HG02840 (cell line): Measurements from ENCODE around the gene EZR.
A peak's percentile ranks its signal among the peaks of the same experiment; 100 is the strongest.
"Not testable (repeated sequence)": the region's sequence is repeated elsewhere in the genome, so short reads cannot be mapped to it uniquely, and the experiment has no call there.

Experiments
- ATAC-seq: cut with Tn5 transposase; IDR thresholded peaks from one replicate; pipeline ENCODE4 v1.9.1; 2021; ENCODE audit warnings: mild to moderate bottlenecking, moderate library complexity, moderate number of reproducible peaks; ENCODE audit not compliant: unreplicated experiment, low FRiP score

Gene EZR

DNA sequence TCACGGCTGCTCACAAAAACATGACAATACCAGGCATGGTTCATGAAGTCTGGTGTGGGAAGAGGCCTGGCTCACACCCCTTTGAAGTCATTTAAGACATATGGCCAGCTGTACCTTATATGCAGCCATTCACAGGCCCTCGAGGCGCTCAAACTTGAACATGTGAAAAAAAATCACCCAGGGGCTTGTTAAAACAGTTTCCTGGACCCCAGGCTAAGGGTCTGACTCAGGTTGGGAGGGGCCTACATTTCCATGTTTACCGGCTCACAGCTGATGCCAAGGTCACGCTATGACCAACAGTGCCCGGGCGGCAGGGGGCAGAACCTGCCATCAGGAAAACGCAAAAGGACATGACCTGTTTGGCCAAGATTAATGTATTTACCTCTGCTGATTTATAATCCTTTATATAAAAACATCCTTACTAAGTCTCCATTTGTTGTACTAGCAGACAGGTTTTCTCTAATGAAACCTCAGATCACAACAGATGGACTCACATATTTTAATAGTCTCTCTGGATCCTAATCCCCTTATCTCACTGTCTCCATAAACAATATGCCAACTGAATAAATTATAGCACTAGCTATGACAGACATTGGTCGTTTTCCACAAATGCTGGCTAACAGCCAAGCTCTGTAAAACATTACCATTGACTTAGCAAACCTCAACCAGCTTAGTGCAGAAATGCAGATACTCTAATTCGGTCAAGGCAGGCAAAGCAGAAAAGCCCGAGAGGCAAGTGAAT is 19.9 kb downstream of the EZR start:
- ATAC-seq, result no peak

DNA sequence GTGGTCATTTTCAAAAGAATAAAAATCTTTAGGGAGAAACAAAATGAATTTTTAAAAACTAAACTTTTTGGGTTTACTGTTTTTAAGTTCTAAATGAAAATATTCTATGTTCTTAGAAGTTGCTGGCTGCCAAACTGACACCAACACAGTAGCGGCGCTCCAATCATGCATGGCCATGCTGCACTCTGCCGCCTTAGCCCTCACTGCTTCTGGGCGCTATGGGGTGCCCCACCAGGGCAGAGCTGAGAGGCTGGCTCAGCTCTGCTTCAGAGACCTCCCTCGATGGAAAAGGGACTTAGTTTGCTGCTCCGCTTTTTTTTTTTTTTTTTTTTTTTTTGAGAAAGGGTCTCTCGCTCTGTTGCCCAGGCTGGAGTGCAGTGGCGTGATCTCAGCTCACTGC is 20.9 kb downstream of the EZR start:
- ATAC-seq, result no peak

DNA sequence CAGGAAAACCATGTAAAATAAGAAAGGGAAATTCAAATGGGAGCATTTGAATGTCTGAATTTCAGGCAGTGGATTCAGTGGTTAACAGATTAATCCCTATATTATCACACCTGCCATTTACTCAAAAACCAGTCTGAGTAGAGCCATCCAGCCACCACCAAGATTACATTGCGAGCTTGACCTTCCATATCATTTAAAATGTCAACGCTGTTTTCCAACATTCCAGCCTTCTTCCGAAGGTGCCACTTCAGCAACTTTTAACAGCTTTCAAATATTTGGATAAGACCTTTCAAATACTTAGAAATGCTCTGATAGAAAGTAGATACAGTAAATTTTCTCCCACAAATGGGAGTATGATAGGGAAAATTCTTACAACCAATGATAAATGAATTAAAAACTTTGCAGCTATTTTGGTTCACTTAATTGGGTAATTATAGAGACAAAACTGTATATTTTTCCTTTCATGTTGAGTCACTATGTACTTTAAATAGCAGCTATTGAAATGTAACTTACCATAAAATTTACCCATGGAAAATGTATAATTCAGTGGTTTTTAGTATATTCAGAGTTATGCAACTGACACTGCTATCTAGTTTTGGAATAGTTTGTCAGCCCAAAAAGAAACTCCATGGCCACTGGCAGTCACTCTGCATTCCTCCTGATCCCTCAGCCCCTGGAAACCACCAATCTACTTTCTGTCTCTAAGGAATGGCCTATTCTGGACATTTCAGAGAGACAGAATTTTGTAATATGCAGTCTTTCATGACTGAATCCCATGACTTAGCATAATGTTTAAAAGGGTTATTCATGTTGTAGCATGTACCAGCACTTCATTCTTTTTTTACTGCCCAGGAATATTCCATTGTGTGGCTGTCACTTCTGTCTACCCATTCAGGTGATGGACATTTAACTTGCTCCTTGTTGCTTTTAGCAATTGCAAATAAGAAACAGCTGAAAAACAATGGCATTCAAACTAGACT is 21.5 kb downstream of the EZR start:
- ATAC-seq, result no peak

DNA sequence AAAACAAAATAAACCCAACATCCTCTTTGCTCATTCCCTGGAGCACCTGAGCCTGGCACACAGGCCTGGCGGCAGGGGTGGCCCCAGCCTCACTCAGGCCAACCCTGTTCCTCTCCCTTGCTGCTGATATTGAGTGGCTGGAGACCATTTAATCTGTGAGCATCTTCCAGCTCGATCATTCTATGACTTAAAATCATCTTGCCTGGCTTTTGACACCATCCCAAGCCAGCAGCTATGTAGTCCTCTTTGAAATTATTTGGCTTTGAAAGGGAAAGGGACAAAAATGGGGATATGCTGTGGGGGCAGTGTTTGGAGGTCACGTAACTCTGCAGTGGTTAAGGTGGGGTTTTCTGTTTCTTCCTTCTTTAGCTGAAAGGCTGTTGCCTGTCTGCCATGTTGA is 22.8 kb downstream of the EZR start:
- no peak for ATAC-seq

DNA sequence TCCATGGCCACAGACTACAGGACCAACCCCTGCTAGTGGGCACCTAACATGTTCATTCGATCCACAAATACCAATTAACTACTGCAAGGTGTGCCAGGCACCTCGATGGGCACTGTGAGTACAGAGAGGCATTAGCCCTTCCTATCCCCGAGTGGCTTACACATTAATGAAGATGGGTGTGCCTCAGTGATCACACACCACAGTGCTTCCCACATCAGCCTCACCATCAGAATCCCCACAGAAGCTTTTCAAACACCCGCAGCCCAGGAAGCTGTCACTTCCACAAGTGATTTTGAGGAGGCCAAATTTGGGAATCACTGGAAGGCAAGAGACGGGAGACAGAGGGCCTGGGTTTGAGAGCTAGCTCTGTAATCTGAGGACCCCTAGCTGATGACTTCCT is 23.7 kb downstream of the EZR start:
- ATAC-seq, result no peak

DNA sequence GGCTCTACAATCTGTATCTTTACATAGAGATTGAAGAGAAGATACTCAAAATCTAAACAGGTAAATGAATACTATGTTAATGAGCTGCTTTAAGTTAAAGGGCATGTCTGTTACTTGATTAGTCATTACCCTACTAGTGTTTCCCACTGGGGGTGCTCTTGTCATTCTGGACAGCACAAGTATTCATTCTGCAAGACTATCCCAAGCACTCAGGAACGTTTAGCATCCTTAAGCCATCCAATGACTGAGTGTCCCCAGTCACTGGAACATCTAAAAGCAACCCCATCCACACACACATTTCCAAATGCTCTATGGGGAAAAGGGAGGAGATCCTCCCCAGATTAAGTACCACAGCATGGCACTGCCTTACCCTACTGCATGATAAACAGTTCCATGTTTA is 25.7 kb downstream of the EZR start:
- ATAC-seq, result peak; percentile 65

DNA sequence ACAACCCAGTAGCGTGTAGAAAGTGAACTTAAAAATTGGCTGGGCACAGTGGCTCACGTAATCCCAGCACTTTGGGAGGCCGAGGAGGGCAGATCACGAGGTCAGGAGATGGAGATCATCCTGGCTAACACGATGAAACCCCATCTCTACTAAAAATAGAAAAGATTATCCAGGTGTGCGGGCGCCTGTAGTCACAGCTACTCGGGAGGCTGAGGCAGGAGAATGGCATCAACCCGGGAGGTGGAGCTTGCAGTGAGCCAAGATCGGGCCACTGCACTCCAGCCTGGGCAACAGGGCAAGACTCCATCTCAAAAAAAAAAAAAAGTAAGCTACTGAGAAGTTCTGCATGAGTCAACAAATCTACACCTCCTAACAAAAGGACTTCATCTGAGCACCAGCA is 26.7 kb downstream of the EZR start:
- ATAC-seq, result not testable (repeated sequence)

DNA sequence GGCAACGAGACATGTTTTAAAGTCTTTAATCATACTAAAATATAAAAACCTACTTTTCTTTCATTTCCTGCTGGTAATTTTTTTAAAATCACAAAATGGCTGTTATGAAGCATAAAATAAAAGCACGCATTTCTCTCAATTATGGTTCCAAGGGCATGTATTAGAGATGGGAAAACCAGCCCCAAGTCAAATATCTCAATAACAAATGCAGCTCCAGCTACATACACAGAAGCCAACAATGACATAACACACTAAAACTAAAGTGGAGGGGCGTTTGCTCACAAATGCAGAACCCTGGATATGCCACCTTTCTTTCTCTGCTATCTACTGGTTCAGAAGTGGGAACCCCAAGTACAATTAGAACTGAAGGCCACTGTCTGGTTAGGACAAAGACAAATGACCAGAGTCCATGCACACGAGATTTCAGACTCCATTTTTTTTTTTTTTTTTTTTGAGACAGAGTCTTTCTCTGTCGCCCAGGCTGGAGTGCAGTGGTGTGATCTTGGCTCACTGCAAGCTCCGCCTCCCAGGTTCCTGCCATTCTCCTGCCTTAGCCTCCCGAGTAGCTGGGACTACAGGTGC is 27.8 kb downstream of the EZR start:
- no peak for ATAC-seq

DNA sequence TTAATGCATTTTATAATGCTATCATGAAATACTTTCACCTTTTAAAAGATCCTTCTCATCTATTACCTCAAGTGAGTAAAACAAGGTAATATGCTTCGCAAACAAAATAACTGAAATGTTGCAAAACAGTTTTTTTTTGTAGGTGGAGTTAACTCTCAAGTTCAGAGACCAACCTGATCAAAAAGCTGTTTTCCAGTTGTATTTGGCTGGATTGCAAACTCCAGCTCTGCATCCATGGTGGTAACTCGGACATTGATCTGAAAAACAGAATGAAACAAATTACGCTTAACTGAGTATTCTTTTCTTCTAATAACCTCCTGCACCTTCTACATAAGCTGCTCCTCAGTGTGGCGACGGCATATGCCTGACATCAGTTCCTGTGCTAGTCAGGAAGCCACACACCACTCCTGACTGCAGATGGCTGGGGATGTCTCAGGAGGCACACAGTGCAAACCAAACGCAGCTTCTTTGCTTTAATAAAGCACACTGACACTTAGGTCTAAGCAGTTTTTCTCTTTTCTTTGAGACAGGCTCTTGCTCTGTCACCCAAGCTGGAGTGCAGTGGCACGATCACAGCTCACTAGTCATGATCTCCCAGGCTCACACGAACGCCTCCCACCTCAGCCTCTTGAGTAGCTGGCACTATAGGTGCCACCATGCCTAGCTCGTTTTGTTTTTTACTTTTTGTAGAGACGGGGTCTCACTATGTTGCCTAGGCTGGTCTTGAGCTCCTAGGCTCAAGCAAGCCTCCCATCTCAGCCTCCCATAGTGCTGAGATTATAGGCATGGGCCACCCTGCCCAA is 29.9 kb downstream of the EZR start:
- no peak for ATAC-seq

DNA sequence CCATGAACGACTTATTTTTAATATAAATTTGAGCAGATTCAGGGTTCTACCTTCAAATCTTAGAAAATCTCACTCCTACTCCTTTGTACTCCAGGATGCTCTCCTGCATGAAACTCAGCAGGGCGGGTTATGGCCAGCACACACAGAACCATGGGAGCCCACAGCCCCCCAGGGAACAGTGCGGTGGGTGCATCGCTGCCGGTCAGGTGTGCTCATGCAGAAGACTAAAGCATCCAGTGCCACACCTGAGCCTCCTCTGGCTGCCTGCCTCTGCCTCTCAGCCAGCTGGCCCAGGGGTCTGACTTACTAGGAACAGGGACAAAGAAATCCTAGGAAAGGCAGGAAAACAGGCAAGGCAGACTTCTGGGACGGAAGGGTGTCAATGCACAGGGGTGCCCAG is 31.8 kb downstream of the EZR start:
- no peak for ATAC-seq

DNA sequence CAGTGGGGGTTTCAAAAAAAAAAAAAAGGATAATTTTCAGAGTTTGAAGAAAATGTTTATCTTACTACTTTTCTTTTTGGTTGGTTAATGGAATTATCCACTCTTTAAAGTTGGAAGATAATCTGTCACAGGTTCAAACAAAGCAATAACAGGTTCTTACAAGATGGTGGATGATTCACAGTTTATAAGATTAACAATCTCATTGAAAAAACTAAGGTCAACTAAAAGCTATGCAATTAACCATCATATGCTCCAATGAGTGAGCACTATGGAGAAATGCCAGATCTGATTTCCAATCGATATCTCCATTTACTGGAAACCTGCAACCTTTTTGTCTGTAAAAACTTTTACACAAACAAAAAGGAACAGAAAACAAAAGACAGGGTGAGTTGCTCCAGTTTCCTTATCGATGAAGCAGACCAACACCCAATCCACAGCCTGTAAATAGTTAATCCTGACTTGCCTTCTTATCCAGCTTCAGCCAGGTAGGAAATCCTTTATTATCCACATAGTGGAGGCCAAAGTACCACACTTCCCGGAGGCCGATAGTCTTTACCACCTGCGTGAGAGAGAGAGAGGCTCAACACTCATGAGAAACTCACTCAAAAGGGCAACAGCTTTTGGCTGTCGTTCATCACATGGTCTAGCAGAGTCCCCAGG is 32.4 kb downstream of the EZR start:
- no peak for ATAC-seq

DNA sequence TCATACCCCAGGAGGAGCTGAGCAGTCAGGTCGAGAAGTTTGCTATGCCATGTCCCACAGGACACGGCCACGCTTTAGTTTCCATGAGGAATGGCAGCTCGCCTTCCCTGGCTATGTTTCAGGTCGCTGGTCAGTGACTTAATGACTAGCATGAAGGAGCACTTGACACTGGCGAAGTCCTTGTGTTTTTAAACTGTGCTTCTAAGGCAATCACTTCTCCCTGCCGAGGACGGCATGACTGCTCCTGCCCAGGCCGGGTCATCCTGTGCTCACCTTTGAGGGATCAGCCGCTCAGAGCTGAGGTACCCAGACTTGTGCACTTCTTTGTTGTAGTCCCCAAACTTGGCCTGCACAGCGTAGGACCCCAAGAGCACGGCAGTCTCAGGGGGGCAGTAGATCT is 34.1 kb downstream of the EZR start:
- no peak for ATAC-seq

DNA sequence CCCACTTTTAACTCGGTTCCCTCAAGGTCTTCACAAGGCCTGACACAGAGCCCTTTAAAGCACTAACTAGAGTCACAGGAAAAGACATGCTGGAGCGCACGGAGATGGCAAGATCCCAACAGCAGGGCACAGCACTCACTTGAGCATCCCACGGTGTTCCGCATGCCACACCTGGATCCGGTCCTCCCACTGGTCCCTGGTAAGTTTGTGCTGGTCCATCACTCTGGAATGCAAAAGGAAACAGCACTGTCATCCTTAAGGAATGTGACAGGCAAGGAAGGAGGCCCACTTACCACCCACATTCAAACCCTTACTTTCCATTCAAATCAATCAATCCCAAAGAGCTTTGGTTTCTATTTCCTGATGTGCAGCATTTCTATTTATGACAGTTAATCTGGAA is 34.7 kb downstream of the EZR start:
- ATAC-seq, result no peak

DNA sequence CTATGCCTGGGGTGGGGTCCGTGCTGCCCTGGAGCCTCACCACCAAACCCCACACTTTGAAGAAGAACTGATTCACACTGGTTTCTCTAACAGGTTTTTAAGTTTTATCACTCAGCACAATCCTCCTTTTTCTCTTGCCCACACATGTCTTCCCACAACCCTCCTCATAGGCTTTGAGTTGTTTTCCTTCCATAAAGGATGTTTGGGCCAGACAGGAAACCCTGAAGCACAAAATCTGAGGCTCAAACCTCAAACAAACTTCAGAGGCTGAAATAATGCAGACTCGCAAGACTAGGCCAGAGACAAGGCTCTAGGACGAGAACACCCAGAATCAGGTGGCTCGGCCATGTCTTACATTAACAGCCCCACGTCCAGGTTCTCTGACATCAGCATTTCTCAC is 35.3 kb downstream of the EZR start:
- ATAC-seq, result no peak

DNA sequence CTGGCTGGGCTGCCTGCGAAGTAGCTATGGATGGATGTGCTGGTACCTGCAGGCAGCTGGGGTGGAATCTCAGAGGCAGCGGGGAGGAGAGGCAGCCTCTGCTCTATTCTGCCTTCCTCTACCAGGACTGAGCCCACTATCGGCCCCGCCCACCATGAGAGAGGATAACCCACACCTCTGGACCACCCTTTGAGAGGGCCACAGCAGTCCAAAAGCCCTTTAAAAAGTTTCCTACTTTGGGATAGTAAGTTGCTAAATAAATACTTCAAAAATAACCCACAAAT is 36.1 kb downstream of the EZR start:
- no peak for ATAC-seq

DNA sequence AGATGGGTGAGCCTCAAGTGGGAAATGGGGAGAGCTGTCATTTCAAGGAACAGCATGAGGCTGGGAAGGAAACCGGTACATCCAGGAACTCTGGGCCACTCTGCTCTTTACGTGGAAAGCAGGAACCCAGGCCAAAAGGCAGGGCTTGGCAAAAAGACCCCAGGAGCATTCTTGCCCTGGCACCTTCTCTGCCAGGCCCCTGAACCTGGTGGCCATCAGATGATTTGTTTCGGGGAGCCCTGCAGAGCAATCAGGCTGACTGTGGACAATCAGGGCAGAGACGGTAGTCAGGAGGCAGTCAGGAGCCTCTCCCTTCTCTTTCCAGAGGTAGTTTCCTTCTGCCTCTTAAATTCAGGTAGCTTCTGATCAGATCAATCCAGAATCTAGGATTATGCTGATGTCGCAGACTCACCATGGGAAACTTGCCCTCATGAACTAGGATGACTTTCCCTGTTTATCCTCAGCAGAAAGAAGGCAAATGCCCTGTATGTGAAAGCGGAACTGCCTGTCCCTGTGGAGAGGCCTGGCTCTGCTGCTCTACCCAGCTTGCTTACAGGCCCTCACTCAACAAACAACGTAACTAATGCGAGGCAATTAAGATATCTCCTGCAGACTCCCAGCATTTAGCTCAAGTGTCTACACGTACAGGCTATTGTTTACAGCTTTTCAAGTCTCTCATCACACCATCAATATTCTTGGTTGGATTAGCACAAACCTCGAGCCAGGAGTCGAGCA is 36.6 kb downstream of the EZR start:
- no peak for ATAC-seq

DNA sequence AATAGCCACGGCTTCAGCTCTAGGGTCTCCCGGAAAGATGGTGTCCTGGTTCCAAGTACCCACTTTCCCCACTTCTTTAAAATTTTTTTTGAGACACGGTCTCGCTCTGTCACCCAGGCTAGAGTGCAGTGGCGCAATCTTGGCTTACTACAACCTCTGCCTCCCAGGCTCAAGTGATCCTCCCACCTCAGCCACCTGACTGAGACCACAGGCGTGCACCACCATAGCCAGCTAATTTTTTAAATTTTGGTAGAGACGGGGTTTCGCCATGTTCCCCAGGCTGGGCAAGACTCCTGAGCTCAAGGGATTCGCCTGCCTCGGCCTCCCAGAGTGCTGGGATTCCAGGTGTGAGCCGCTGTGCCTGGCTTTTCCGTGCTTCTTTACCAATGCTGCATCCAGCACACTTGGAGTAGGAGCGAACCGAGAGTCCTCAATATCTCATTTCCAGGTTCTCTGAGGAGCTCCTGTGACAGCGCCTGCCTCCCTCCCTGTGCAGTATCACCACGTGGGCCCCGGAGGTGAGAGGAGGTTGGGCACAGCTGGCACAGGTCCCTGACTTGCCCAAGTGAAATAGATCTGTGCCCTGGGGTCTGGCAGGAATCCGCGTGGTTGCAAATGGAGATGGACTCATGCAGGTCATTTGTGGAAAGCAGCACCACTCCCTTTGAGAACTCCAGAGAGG is 37.3 kb downstream of the EZR start:
- no peak for ATAC-seq

DNA sequence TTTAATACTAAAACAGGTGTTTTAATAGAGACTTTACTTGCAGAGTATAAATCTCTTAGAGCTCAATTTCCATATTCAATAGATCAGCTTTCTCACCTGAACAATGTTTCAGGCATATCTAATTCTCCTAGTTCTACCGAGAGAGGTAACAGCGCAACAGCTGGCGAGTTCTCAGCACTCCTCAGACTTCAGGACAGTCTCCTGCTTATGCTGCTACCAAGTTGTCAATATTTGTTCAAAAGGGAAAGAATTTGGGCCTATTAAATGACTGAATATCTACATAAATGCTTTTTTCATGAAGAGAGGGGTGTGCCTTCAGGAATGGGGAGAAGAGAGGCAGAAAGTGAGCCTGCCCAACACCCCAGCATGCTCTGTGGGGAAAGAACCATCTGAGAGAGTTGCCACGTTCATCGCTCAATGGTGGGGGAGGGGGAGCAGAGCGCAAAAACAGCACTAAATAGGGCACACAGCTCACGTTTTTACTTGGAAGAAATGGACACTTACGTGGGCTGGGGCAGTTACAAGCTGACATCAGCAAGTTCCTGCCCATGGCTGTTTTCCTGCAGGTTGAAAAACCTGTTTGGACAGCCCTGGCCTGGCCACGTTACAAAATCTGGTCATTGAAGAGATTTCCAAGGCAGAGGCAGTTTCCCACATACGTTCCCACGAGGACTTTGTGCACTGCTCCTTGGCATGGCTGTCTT is 38.0 kb downstream of the EZR start:
- no peak for ATAC-seq
